Hematopoietic multipotent progenitor cell treated with erythropoietin and hydrocortisone succinate and interleukin-3 and kit ligand, for 17 days (in vitro differentiated cells): ENCODE measurements around the gene RGS5.
"Not testable (repeated sequence)": the region's sequence is repeated elsewhere in the genome, so short reads cannot be mapped to it uniquely, and the experiment has no call there.

Experiments used
- DNase-seq: peaks from one replicate; pipeline ENCODE4 v3.0.0-alpha.2; 2015; ENCODE audit warnings: low spot score

RGS5 gene, protein sequence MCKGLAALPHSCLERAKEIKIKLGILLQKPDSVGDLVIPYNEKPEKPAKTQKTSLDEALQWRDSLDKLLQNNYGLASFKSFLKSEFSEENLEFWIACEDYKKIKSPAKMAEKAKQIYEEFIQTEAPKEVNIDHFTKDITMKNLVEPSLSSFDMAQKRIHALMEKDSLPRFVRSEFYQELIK

DNA sequence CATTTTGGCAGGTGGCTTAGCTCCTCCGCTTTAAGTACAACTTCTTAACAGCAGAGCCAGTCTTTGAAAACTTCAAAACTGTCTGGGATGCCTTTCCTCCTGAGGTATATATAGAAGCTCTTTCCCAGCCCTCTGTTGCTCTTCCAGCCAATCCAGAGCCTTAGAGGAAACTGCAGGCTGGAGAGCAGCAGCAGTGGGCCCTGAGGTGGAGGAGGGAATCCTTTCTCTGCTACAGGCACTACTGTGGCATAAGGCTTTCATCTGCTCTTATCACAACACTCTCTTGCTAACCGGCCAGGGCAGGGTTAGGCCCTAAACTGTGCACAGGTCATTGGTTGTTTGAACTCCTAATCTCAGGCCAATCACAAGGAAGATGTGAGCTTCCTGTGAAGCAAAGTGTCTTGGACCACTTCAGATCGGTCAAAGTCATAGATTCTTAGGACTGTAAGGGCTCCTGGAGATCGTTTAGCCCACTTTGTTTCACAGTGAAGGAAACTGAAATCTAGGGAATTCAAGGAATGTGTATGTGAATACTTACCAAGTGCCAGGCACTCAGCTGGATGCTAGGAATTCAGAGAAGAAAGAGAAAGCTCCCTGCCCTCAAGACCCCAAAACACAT is at the start of gene RGS5:
Gene RGS5 (minus strand): TSS at position 84 of the 619 bp plus-strand sequence. CDS start 81 bp downstream, at position 3.
- no peak for DNase-seq

DNA sequence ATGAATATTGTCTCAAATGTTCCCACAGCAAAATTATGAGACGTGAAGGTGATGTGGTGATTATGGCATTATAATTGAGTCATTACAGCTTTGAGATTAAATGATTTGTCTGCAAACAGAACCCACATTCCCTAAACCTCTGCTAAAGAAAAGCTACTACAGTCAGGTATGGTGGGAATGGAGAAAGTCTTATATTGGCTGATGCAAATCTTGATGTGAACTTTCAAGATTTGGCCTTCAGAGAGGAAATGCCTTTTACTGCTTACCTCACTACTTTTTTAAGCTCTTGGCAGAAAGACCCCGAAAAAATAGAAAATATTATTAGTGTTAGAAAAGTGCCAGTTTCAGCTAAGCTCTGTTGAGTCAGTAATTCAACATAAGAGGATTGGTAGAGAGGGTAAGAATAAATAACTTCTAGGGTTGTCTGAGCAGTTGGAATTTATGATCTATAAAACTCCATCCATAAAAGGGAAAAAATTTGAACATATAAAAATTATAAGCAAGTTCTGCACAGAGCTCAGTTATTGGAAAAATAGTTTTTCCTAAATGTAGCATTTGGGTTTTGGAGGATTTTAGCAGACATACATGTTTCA is 47.8 kb upstream of the RGS5 start:
- DNase-seq, result no peak

DNA sequence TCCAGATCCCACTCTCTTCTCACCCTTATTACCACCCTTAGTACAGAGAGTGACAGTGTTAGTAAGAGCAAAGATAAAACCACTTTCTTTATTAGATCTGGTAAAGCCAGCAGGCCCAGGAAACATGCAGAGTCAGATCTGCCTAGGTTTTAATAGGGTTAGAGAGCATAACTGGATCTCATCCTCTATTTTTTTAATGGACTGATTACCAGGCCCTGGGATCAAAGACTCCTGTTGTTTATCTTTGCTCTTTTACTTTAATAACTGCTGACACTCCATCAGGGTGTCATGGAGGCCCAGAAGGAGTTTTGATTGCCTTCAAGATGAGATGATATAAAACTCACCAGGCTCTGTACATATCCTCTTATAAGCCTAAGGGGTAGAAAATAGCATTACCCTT is 45.3 kb upstream of the RGS5 start:
- no peak for DNase-seq

DNA sequence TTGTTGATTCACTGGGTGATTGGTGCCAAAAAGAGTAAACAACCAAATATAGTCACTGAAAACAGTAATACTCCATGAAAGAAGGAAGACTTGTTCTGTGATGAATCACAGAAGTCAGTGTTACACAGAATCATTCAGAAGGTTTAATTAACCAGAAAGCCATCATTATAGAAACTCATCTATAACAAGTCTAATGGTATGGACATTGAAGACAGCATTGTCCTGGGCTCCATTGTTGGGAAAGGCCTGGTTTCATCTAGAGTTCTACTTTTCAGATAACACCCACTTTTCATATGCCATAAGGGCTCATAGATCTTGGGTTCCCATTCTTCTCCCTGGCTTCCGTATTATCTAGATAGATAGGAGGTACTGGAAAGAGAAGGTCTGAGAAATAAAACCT is 41.9 kb upstream of the RGS5 start:
- not testable (repeated sequence) for DNase-seq

DNA sequence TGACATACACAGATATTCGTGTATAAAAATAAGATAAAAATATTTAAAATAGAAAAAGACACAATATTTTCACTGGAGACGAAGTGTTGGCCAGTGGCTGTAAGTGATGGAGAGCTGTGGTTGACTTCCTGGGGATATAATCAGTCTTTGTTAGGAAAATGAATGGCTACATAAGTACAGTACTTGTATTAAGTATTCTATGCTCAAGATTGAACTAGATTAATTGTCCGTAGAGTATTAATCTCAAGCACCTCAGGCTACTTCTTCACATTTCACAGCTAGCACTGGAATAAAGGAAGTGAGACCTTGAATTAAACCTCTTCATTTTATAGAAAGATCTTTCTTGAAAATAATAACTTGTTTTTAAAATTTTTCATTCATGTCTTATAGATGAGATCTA is 39.0 kb upstream of the RGS5 start:
- no peak for DNase-seq

DNA sequence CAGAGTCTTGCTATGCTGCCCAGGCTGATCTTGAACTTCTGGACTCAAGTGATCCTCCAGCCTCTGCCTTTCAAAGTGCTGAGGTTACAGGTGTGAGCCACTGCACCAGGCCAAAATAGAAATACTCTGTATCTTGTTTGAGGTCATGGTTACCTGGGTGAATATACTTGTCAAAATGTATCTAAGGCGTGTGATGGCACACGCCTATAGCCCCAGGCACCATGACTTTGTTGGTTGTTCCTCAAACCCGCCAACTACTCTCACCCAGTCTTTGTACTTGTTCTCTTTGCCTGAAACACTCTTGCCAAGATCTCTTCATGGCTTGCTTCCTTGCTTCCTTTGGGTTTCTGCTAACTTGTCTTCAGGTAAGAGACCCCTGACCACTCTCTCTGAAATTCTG is 38.0 kb upstream of the RGS5 start:
- DNase-seq, result no peak

DNA sequence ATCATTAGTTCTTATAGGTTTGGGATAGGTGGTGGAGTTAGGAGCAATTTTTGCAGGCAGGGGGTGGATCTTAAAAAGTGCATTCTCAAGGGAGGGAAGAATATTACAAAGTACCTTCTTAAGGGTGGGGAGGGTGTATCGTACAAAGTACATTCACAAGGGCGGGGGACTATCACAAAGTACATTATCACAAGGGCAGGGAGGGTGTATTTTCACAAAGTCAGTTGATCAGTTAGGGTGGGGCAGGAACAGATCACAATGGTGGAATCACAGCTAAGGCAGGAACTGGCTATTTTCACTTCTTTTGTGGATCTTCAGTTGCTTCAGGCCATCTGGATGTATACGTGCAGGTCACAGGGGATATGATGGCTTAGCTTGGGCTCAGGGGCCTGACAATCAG is 30.9 kb upstream of the RGS5 start:
- DNase-seq, result not testable (repeated sequence)

DNA sequence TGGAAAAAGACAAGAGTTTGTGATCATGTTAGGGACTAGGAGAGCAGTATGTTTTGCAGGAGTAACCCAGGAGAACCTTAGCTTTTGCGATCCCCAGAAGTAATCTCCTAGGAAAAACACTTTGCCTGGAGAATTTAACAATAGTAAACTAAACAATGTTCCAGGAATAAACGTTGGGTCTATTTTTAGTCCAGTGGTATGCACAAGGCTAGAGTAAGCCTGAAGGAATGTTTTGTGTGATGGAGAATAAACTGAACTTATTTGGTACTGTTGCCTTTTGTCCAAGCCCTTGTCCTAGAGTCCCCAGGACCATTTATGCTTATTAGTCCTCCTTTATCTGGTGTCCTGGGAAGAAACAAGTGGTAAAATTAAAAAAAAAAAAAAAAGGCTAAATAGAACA is 28.7 kb upstream of the RGS5 start:
- no peak for DNase-seq

DNA sequence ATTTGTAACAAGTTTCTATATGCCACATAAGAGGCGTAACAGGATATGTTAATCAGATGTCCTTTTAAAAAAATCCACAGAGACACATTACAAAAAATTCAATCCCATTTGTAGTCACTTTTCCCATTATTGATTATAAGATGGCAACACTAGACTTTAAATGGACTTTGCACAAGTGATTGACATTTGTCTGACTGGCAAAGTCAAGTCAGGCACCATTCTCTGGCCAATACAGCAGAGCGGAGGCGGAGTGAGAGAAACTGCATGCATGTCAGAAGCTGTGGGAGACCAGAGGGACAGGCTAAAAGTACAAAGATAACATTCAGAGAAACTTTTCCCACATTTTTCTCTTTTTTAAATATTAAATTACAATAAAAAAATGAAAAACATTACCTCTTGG is 28.1 kb upstream of the RGS5 start:
- DNase-seq, result no peak

DNA sequence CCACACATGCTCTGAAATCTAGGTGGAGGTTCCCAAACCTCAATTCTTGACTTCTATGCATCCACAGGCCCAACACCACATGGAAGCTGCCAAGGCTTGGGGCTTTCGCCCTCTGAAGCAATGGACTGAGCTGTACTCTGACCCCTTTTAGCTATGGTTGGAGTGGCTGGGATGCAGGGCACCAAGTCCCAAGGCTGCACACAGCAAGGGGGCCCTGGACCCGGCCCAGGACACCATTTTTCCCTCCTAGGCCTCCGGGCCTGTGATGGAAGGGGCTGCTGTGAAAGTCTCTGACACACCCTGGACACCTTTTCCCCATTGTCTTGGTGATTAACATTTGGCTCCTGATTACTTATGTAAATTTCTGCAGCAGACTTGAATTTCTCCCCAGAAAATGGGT is 25.6 kb upstream of the RGS5 start:
- not testable (repeated sequence) for DNase-seq

DNA sequence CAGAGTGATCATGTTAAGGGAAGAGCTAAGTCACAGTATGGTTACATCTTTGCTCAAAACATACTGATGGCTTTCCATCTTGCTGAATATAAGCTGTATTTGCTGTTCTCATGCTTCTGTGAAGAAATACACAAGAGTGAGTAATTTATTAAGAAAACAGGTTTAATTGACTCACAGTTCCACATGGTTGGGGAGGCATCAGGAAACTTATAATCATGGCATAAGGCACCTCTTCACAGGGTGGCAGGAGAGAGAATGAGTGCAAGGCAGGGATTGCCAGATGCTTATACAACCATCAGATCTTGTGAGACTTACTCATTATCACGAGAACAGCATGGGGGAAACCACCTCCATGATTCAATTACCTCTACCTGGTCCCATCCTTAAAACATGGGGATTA is 24.4 kb upstream of the RGS5 start:
- DNase-seq, result no peak

DNA sequence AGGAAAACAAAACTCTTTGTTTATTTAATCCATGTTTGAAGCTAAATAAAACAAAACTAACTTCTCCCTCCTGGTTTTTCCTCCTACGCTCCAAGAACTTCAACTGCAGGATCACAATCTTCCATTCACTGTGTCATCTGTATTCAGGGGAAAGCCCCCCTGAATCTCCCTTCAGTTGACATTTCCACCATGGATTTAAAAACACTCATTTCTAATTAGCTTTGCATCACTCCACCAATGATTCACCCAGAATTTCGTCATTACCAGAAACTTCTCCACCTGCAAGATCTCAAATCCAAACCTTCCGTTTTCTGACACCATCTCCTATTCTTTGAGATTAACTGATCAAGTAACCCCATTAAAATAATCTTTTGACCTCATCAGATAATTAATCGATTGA is 10.9 kb upstream of the RGS5 start:
- DNase-seq, result no peak

DNA sequence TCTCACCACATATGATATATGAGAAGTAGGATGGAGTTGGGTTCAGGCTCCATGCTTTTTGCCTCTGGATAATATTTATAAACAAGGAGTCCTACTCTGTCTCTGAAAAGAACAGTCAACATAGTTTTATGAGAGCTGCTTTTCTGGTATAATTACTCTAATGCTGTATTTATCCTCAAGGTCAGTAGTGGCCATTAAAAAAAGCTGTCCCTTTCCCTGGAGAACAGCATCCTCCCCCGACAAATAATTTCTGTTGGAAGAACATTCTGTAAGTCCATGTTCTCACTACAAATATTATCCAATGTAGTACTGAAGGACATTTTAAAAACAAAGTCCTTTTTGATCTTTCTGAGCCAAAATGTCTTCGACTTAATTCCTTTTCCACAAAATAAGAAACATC is 9.0 kb upstream of the RGS5 start:
- no peak for DNase-seq

DNA sequence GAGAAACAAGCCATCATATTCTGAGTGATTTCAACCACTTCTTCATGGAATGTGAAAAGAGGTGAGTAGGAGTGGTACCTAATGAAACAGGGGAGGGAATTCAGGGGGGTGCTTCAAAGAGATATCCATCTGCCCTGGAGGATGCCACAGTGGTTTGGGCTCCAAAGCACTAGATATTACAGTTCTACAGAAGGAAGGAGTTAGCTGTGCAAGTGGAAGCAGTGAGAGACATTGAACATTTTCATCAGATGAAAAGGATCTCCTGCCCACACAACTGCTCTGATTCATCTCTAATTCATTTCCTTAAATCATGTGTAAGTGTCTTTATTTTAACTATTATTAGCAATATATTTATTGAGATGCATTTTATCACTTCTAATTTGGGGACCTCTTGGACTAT is 2.8 kb upstream of the RGS5 start:
- DNase-seq, result no peak

DNA sequence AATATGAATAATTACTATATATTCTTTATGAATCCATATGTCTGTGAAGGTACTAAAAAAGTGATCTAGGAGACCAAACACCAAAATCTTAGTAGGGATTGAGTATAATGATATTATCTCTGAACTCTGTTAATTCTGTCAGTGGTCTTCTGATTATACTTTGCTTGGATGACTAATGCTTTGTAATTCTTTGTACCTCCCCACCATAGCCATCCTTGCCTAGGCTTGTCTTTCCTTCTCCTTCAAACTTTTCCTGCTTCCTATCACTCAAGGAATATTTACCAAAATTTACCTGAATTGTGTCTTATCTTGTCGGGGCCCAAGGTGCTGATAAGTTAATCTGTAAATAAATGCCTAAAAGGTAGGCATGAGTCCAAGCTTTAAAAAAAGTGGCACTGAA is 845 bp upstream of the RGS5 start:
- DNase-seq, result no peak

DNA sequence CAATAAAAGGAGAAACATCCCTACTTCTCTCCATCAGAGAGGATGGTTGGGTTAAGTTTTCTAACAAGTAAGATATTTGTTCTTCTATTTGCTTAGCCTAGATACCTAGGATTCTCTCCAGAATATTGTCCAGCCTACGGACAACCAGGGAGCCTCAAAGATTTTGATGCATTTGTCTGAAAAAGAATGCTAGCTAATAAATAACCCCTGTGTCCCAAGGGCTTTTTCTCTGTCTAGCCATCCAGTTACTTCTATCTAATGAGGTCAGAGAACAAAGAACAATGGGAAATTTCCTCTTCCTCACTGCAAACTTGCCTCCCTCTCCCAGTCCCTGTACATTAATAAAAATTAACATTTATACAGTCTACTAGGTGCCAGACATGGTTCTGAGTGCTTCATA is 810 bp downstream of the RGS5 start:
- no peak for DNase-seq

DNA sequence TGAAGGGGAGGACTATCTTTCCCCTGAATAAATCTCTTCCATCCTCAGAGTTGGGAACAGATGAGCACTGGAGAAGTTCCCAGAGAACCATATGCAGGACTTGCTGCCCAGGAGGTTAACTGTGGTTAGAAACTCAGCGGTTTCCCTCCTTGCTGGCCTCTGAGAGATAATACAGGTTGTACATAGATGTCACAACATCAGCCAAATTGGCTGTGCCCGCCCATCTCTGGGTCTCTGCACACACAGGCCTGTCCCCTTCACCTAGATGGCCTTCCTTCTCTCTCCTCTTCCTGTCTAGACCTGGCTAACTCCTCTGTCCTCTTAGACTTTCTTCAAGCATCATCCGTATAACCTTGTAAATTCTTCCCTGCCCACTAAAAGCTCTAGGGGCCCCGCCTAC is 5.7 kb downstream of the RGS5 start:
- DNase-seq, result no peak

DNA sequence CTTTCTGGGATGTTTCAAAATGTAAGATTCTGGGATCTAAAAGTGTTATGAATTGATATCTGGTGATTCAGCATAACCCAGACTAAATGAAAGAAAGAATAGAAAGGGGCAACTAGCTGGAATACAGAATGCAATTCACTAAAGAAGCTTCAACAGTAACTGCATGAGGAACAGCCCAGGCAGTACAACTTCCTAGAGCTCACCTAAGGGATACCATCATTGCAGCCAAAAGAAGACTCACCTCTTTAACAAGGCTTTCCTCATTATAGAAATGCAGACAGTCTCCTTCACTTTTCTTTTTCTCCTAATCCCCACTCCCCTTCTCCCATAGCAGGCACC is 6.3 kb downstream of the RGS5 start:
- DNase-seq, result no peak

DNA sequence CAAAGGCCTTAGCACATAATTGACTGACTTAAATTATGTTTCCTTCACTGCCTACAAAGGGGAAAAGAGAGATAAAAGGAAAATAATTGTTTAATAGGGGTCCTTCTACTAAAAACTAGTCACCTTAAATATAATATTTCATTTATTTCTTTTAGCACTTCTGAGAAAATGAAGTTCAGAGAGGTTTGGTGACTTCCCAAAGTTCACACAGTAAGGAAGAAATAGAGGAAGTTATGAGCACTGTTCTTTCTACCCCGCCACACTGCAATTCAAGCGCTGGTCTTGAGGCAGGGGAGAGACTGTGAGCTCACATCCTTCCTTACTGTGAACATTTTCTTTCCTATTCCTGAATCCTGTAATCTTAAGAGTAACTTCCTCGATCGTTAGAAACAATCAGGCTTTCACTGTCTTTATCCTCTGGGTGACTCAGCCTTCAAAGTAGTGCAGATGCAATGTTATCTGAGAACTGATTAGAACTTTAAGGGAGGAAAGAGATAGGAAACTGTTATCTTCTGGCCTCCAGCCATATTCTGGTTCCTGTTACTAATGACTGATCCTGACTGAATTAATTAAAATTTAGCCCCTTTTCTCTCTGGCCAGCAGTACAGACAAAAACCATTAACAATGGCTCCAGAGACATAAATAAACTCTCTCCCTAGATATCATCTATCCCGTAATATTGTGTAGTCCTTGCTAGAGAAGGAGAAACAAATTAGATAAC is 6.8 kb downstream of the RGS5 start:
- no peak for DNase-seq

DNA sequence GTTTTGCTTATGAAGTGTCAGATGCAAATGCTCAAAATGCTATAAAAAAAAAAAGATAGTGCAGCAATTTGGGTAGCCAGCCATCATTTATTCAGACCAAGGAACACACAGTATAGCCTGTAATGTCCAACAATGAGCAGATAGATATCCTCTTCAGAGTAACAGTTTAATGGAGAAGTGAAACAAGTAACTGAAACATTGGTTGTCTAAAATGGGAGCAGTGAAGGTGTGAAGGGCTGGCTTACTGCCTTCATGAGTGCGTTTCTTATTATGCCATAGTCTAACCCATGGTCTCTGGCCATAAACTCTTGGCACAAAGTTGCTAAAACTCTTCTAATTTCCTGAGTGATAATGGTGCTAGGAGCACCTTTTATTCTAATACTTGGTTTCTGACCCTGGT is 11.4 kb downstream of the RGS5 start:
- DNase-seq, result no peak

DNA sequence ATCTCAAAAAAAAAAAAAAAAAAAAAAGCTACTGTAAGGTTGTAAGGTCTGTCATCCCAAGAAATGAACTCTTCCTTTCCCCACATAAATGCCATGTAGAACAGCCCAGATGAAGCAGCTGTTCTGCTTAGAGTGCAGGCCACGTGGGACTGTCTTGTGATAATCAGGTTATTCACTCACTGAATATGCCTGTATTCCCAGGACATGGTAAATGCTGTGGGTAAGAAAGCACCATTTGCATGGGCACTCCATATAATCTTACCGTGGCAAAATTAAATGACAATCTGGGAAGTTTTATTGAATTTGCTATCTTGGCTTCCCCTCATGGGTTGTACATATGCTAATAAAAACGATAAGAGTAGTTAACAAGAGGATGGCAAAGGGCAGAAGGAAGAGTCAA is 13.8 kb downstream of the RGS5 start:
- DNase-seq, result no peak

DNA sequence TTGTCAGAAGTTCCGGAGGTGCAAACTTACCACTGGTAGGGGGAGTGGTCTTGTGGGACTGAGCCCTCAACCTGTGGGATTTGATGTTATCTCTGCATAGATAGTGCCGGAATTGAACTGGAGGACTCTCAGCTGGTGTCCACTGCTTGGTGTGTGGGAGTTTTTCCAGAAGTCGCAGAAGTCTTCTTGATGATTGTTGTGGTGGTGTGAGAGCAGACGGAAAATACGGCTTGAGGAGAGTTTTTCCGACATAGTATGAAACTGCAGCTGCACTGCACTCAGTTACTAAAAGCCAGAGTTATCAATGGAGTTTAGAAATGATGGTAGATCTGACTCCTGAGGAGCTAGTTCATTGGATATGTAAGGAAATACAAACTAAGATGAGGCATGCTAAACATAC is 14.9 kb downstream of the RGS5 start:
- DNase-seq, result no peak

DNA sequence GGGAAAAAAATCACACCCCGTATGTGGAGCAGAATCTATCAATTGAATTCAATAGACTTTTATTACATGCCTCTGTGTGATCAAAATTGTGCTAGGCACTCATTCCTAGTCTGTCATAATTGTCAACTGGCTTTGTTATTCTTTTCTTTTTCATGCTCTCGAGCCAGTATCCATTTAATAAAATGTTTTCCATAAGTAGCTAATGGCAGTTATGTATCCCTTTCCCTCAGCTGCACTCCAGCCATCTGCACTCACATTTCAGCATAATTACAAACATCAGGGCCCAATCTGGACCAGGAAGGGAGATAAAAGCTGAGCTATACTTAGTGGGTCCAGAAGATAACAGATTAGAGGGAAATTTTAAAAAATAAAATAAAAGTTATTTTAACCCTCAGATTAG is 15.9 kb downstream of the RGS5 start:
- DNase-seq, result no peak
